Measurements from ENCODE around the gene CYP2F1. TPM values are rescaled to one million over a fixed set of nuclear protein-coding genes. Genes with fewer than 3 reads are reported as not detected.
"Not testable (repeated sequence)": the region's sequence is repeated elsewhere in the genome, so short reads cannot be mapped to it uniquely, and the experiment has no call there.

The CYP2F1 gene
- polyA plus RNA-seq, 1 donor from 2014 or later = not detected

DNA sequence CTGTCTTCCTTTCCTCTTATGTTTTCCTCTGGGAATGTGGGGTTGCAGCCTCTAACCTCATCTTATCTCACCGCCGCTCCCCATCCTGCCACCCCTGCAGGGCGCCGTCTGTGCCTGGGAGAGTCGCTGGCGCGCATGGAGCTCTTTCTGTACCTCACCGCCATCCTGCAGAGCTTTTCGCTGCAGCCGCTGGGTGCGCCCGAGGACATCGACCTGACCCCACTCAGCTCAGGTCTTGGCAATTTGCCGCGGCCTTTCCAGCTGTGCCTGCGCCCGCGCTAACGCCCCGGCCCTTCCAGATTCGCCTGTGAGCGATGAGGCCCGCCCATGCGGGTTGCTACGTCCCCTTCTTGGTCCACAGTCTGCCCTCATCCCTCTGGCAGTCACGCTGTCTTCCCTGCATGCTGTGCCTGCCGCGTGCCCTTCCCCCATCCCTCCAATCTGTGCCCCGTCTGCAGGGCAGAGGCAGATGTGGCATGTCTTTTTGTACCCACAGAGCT is 13.6 kb downstream of the CYP2F1 start:
- not testable (repeated sequence) for H3K4me2 ChIP-seq (ENCODE audit: low read length); H3K9ac ChIP-seq (ENCODE audit: low read length); H2AFZ ChIP-seq (ENCODE audit: low read depth, low read length); H3K27ac ChIP-seq (ENCODE audit: low read length); H3F3A ChIP-seq (ENCODE audit: insufficient read depth, low read length, poor library complexity, severe bottlenecking); H3K36me3 ChIP-seq (ENCODE audit: insufficient read depth, low read length); H3K9me2 ChIP-seq (ENCODE audit: insufficient read depth, low read length); H3K9me3 ChIP-seq (ENCODE audit: low read length); H4K20me1 ChIP-seq (ENCODE audit: insufficient read depth); H3K79me2 ChIP-seq (replicated peaks; ENCODE audit: insufficient read depth, low read length); H3K27me3 ChIP-seq (ENCODE audit: insufficient read depth, low read depth, low read length)
- peak overlapping the region; percentile 28 for H3K4me3 ChIP-seq (ENCODE audit: low read length)
- TF ChIP-seq, protein P1, sequence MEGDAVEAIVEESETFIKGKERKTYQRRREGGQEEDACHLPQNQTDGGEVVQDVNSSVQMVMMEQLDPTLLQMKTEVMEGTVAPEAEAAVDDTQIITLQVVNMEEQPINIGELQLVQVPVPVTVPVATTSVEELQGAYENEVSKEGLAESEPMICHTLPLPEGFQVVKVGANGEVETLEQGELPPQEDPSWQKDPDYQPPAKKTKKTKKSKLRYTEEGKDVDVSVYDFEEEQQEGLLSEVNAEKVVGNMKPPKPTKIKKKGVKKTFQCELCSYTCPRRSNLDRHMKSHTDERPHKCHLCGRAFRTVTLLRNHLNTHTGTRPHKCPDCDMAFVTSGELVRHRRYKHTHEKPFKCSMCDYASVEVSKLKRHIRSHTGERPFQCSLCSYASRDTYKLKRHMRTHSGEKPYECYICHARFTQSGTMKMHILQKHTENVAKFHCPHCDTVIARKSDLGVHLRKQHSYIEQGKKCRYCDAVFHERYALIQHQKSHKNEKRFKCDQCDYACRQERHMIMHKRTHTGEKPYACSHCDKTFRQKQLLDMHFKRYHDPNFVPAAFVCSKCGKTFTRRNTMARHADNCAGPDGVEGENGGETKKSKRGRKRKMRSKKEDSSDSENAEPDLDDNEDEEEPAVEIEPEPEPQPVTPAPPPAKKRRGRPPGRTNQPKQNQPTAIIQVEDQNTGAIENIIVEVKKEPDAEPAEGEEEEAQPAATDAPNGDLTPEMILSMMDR (IDR thresholded peaks at IDR 0.05; ENCODE audit: poor library complexity, severe bottlenecking) = peak; percentile 62

DNA sequence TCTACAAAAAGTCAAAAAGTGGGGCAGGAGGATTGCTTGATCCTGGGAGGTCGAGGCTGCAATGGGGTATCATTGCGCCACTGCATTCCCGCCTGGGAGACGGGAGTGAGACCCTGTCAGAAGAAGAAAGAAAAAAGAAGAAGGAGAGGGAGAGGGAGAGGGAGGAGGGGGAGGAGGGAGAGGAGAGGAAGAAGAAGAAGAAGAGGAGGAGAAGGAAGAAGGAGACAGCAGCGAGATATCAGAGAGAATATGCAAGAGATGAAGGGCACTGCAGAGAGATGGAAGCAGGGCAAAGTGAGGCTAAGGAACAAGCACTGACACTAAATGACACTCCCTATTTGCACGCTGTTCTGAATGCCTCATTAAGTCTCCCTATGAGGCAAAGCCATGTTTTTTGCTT is 14.5 kb downstream of the CYP2F1 start:
- no peaks in the 10 kb centered on the region for H3K9me2 ChIP-seq (ENCODE audit: insufficient read depth, low read length)
- H3K79me2 ChIP-seq (replicated peaks; ENCODE audit: insufficient read depth, low read length) = no peaks in the 10 kb centered on the region
- H3K27me3 ChIP-seq (ENCODE audit: insufficient read depth, low read depth, low read length) = no peaks in the 10 kb centered on the region
- H3K9me3 ChIP-seq (ENCODE audit: low read length) = no peaks in the 10 kb centered on the region
- no peak overlapping the region for H2AFZ ChIP-seq (ENCODE audit: low read depth, low read length)
- no peaks in the 10 kb centered on the region for H3F3A ChIP-seq (ENCODE audit: insufficient read depth, low read length, poor library complexity, severe bottlenecking)
- H4K20me1 ChIP-seq (ENCODE audit: insufficient read depth) = no peaks in the 10 kb centered on the region
- no peaks in the 10 kb centered on the region for H3K36me3 ChIP-seq (ENCODE audit: insufficient read depth, low read length)
- H3K27ac ChIP-seq (ENCODE audit: low read length) = no peak overlapping the region
- H3K9ac ChIP-seq (ENCODE audit: low read length) = no peak overlapping the region
- no peak overlapping the region for H3K4me2 ChIP-seq (ENCODE audit: low read length)
- H3K4me3 ChIP-seq (ENCODE audit: low read length) = no peak overlapping the region
- no peak for TF ChIP-seq POLR2AphosphoS5 (IDR thresholded peaks at IDR 0.05)
- TF ChIP-seq, protein P1 (IDR thresholded peaks at IDR 0.05; ENCODE audit: poor library complexity, severe bottlenecking) = no peak
- TF ChIP-seq EP300 (conservative IDR thresholded peaks at IDR 0.05; ENCODE audit: poor library complexity, severe bottlenecking) = no peak
- TF ChIP-seq SMC3 (conservative IDR thresholded peaks at IDR 0.05; ENCODE audit: poor library complexity) = no peak
- TF ChIP-seq, protein P2, sequence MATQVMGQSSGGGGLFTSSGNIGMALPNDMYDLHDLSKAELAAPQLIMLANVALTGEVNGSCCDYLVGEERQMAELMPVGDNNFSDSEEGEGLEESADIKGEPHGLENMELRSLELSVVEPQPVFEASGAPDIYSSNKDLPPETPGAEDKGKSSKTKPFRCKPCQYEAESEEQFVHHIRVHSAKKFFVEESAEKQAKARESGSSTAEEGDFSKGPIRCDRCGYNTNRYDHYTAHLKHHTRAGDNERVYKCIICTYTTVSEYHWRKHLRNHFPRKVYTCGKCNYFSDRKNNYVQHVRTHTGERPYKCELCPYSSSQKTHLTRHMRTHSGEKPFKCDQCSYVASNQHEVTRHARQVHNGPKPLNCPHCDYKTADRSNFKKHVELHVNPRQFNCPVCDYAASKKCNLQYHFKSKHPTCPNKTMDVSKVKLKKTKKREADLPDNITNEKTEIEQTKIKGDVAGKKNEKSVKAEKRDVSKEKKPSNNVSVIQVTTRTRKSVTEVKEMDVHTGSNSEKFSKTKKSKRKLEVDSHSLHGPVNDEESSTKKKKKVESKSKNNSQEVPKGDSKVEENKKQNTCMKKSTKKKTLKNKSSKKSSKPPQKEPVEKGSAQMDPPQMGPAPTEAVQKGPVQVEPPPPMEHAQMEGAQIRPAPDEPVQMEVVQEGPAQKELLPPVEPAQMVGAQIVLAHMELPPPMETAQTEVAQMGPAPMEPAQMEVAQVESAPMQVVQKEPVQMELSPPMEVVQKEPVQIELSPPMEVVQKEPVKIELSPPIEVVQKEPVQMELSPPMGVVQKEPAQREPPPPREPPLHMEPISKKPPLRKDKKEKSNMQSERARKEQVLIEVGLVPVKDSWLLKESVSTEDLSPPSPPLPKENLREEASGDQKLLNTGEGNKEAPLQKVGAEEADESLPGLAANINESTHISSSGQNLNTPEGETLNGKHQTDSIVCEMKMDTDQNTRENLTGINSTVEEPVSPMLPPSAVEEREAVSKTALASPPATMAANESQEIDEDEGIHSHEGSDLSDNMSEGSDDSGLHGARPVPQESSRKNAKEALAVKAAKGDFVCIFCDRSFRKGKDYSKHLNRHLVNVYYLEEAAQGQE (IDR thresholded peaks at IDR 0.05; ENCODE audit: borderline replicate concordance) = no peak
- no peak for TF ChIP-seq TAF1 (IDR thresholded peaks at IDR 0.05; ENCODE audit: low read depth)
- no peak for TF ChIP-seq MXI1 (conservative IDR thresholded peaks at IDR 0.05; ENCODE audit: poor library complexity, severe bottlenecking)
- TF ChIP-seq EZH2 (IDR thresholded peaks at IDR 0.05; ENCODE audit: borderline replicate concordance, insufficient read depth, low read length, poor library complexity, severe bottlenecking) = no peak
- no peak for TF ChIP-seq RAD21 (conservative IDR thresholded peaks at IDR 0.05)
